HS-5 (cell line): ENCODE measurements around the gene GSKIP.
A peak's percentile ranks its signal among the peaks of the same experiment; 100 is the strongest.
"Not testable (repeated sequence)": the region's sequence is repeated elsewhere in the genome, so short reads cannot be mapped to it uniquely, and the experiment has no call there.

Source experiments
- DNase-seq: peaks from one replicate; pipeline ENCODE4 v3.0.0-alpha.2; 2012; ENCODE audit warnings: low read depth

Gene GSKIP

GRCh38 chr14:96362965-96363750 is at the start of gene GSKIP, which contains the start of gene ATG2B:
TSS of gene GSKIP (plus strand) at chr14:96363526. CDS start at chr14:96382248, 18,722 bp downstream.
TSS of gene ATG2B (minus strand) at chr14:96363341. CDS start at chr14:96362976, 365 bp downstream.
- DNase-seq = peak; percentile 52

- DNase-seq = no peak
Observed at GRCh38 chr14:96316087-96316486, 47.2 kb upstream of the GSKIP start.

- DNase-seq = no peak
Observed at GRCh38 chr14:96318836-96319235, 44.5 kb upstream of the GSKIP start.

- DNase-seq = no peak
Observed at GRCh38 chr14:96320605-96321004, 42.7 kb upstream of the GSKIP start.

GRCh38 chr14:96324219-96324618 is 39.1 kb upstream of the GSKIP start:
- DNase-seq = no peak

GRCh38 chr14:96338551-96338950 is 24.8 kb upstream of the GSKIP start:
- DNase-seq = no peak

GRCh38 chr14:96341323-96341722 is 22.0 kb upstream of the GSKIP start:
- DNase-seq = no peak

- no peak for DNase-seq
Observed at GRCh38 chr14:96345669-96346068, 17.7 kb upstream of the GSKIP start.

- not testable (repeated sequence) for DNase-seq
Observed at GRCh38 chr14:96347957-96348356, 15.4 kb upstream of the GSKIP start.

- DNase-seq = no peak
Observed at GRCh38 chr14:96349286-96350075, 13.8 kb upstream of the GSKIP start.

GRCh38 chr14:96351986-96352385 is 11.3 kb upstream of the GSKIP start:
- DNase-seq = no peak

GRCh38 chr14:96352708-96353107 is 10.6 kb upstream of the GSKIP start:
- no peak for DNase-seq

- DNase-seq = no peak
Observed at GRCh38 chr14:96354246-96354645, 9.1 kb upstream of the GSKIP start.

GRCh38 chr14:96357216-96357615 is 6.1 kb upstream of the GSKIP start:
- DNase-seq = no peak

GRCh38 chr14:96359959-96360358 is 3.4 kb upstream of the GSKIP start:
- no peak for DNase-seq

GRCh38 chr14:96362071-96362964 is 1.0 kb upstream of the GSKIP start:
- DNase-seq = no peak

GRCh38 chr14:96363751-96364336 is 518 bp downstream of the GSKIP start:
- no peak for DNase-seq

- DNase-seq = no peak
Observed at GRCh38 chr14:96364962-96365361, 1.6 kb downstream of the GSKIP start.

GRCh38 chr14:96368534-96368933 is 5.2 kb downstream of the GSKIP start:
- DNase-seq = no peak

- DNase-seq = no peak
Observed at GRCh38 chr14:96370528-96370927, 7.2 kb downstream of the GSKIP start.

GRCh38 chr14:96373538-96373937 is 10.2 kb downstream of the GSKIP start:
- no peak for DNase-seq

- no peak for DNase-seq
Observed at GRCh38 chr14:96376093-96376492, 12.8 kb downstream of the GSKIP start.
